DND-41 (cell line): ENCODE measurements around the gene PLS3.

Experiments
- CTCF ChIP-seq: IDR thresholded peaks from 2 replicates; pipeline ENCODE4 v1.5.1; 2012; ENCODE audit warnings: borderline replicate concordance, low read length, moderate library complexity, mild to moderate bottlenecking; ENCODE audit not compliant: poor library complexity, severe bottlenecking; ENCODE audit errors: extremely low read depth
- EZH2 ChIP-seq: IDR thresholded peaks from 3 replicates; pipeline ENCODE4 v1.6.1; 2012; ENCODE audit warnings: borderline replicate concordance, low read depth, mild to moderate bottlenecking, moderate library complexity, low read length, inconsistent platforms; ENCODE audit not compliant: severe bottlenecking

GRCh38 chrX:115561605-115562479 lies 868 bp downstream of the PLS3 start:
- TF ChIP-seq CTCF = no peak
- TF ChIP-seq EZH2 = no peak
